Neutrophil (primary cell): ENCODE data around the gene DLX6.

ENCODE experiments used
- H3K27ac ChIP-seq: fragments of 200-600 bp; sonication (generic); 2 replicates; pipeline ENCODE4 v1.5.1; 2016; ENCODE audit warnings: mild to moderate bottlenecking, moderate library complexity
- H3K27me3 ChIP-seq: fragments of 200-600 bp; sonication (generic); 2 replicates; pipeline ENCODE4 v1.6.0; 2016; ENCODE audit warnings: mild to moderate bottlenecking
- H3K36me3 ChIP-seq: fragments of 200-600 bp; sonication (generic); 2 replicates; pipeline ENCODE4 v1.5.1; 2017
- H3K4me1 ChIP-seq, 2 experiments: fragments of 200-600 bp in 1 of 2; sonication (generic) in 1 of 2; 1 replicate in 1 of 2; 2 replicates in 1 of 2; pipeline versions ENCODE4 v1.5.1 to v1.6.1; 2013 to 2016; ENCODE audit warnings: low read depth in 1 of 2, low read length in 1 of 2, mild to moderate bottlenecking in 1 of 2, moderate library complexity in 1 of 2; ENCODE audit not compliant: control insufficient read depth in 1 of 2, insufficient read depth in 1 of 2
- H3K4me3 ChIP-seq, 2 experiments: fragments of 200-600 bp in 1 of 2; sonication (generic) in 1 of 2; 1 replicate in 1 of 2; 2 replicates in 1 of 2; pipeline ENCODE4 v1.5.1; 2013 to 2016; ENCODE audit warnings: low read depth in 1 of 2, low read length in 1 of 2, mild to moderate bottlenecking in 1 of 2, moderate library complexity in 1 of 2
- H3K9me3 ChIP-seq: fragments of 200-600 bp; sonication (generic); 2 replicates; pipeline ENCODE4 v1.5.1; 2016
- CTCF ChIP-seq: fragments of 200-600 bp; sonication (generic); IDR thresholded peaks from 2 replicates; pipeline ENCODE4 v1.5.1; 2016; ENCODE audit warnings: antibody characterized with exemption

The DLX6 gene

GRCh38 chr7:96991546-96992191 lies 13.7 kb upstream of the DLX6 start:
- Histone ChIP-seq H3K27me3 (peaks cover 100% of the 10 kb centered on the region), H3K9me3 (no peaks in the 10 kb centered on the region), H3K36me3 (no peaks in the 10 kb centered on the region), H3K27ac (no peak overlapping the region), H3K4me1 (no peaks in the 10 kb centered on the region), H3K4me3 (no peak overlapping the region)
- TF ChIP-seq CTCF = no peak

GRCh38 chr7:96992192-96993005 lies 13.0 kb upstream of the DLX6 start:
- Histone ChIP-seq H3K36me3 (no peaks in the 10 kb centered on the region), H3K9me3 (no peaks in the 10 kb centered on the region), H3K27me3 (peaks cover 100% of the 10 kb centered on the region), H3K4me3 (no peak overlapping the region), H3K4me1 (no peaks in the 10 kb centered on the region), H3K27ac (no peak overlapping the region)
- TF ChIP-seq CTCF = no peak

GRCh38 chr7:96993094-96993865 lies 12.1 kb upstream of the DLX6 start:
- no peak overlapping the region for H3K4me3 ChIP-seq
- H3K36me3 ChIP-seq = no peaks in the 10 kb centered on the region
- H3K9me3 ChIP-seq = no peaks in the 10 kb centered on the region
- H3K27me3 ChIP-seq = peaks cover 100% of the 10 kb centered on the region
- H3K4me1 ChIP-seq = no peaks in the 10 kb centered on the region
- no peak overlapping the region for H3K27ac ChIP-seq
- TF ChIP-seq CTCF = no peak

- TF ChIP-seq CTCF = no peak
- no peak overlapping the region for H3K27ac ChIP-seq
- H3K4me1 ChIP-seq = no peaks in the 10 kb centered on the region
Observed at GRCh38 chr7:96993980-96994379, 11.4 kb upstream of the DLX6 start.

GRCh38 chr7:96995406-96996110 lies 9.8 kb upstream of the DLX6 start:
- Histone ChIP-seq H3K27ac (no peak overlapping the region), H3K4me1 (no peaks in the 10 kb centered on the region), H3K36me3 (no peaks in the 10 kb centered on the region), H3K4me3 (no peak overlapping the region), H3K9me3 (no peaks in the 10 kb centered on the region), H3K27me3 (peaks cover 100% of the 10 kb centered on the region)
- no peak for TF ChIP-seq CTCF

More at GRCh38 chr7:96993980-96994379, 11.4 kb upstream of the DLX6 start:
- H3K4me3 ChIP-seq = no peak overlapping the region
- H3K9me3 ChIP-seq = no peaks in the 10 kb centered on the region
- H3K27me3 ChIP-seq = peaks cover 100% of the 10 kb centered on the region
- H3K36me3 ChIP-seq = no peaks in the 10 kb centered on the region
